GM12892 (cell line): Measurements from ENCODE around the gene SOX15.

Experiments
- POLR2A ChIP-seq: IDR thresholded peaks from 2 replicates; pipeline ENCODE4 v1.6.1; 2011; ENCODE audit warnings: low read depth, low read length, control low read depth
- POLR2AphosphoS5 ChIP-seq: IDR thresholded peaks from 2 replicates; pipeline ENCODE4 v1.6.1; 2011; ENCODE audit warnings: low read depth, low read length, control low read depth
- TAF1 ChIP-seq: IDR thresholded peaks from 2 replicates; pipeline ENCODE4 v1.6.1; 2011; ENCODE audit warnings: low read depth, mild to moderate bottlenecking, control low read depth, low read length, borderline replicate concordance

- TF ChIP-seq POLR2A, result no peak
- TF ChIP-seq TAF1, result no peak
- TF ChIP-seq POLR2AphosphoS5, result no peak
Measured at GRCh38 chr17:7552621-7553051, 37.3 kb downstream of the SOX15 start.
